NT2/D1 (cell line): Measurements from ENCODE around the gene SH3BP1.

Experiments used
- DNase-seq: peaks from one replicate; pipeline ENCODE4 v3.0.0-alpha.2; 2011; ENCODE audit warnings: low read depth, low spot score
- H3K27me3 ChIP-seq: 2 replicates; pipeline ENCODE4 v1.6.0; 2011; ENCODE audit warnings: mild to moderate bottlenecking; ENCODE audit not compliant: insufficient read length, insufficient read depth
- H3K36me3 ChIP-seq: 2 replicates; pipeline ENCODE4 v1.6.1; 2011; ENCODE audit warnings: mild to moderate bottlenecking, low read length, mixed read lengths; ENCODE audit not compliant: insufficient read depth, insufficient read length
- H3K4me1 ChIP-seq: 2 replicates; pipeline ENCODE4 v1.5.1; 2011; ENCODE audit not compliant: insufficient read depth, insufficient read length
- H3K4me3 ChIP-seq: 2 replicates; pipeline ENCODE4 v1.5.1; 2011; ENCODE audit warnings: low read depth; ENCODE audit not compliant: insufficient read length
- H3K9ac ChIP-seq: 2 replicates; pipeline ENCODE4 v1.6.0; 2011; ENCODE audit warnings: low read depth; ENCODE audit not compliant: insufficient read length
- H3K9me3 ChIP-seq: 2 replicates; pipeline ENCODE4 v1.5.1; 2011; ENCODE audit warnings: mild to moderate bottlenecking, low read length; ENCODE audit not compliant: insufficient read depth
- SUZ12 ChIP-seq: IDR thresholded peaks from 2 replicates; pipeline ENCODE4 v1.6.1; 2011; ENCODE audit not compliant: insufficient read length, insufficient read depth; ENCODE audit errors: extremely low read depth
- YY1 ChIP-seq: IDR thresholded peaks from 2 replicates; pipeline ENCODE4 v1.6.1; 2011; ENCODE audit not compliant: insufficient read length, insufficient read depth
- ZNF274 ChIP-seq: IDR thresholded peaks from 2 replicates; pipeline ENCODE4 v1.6.1; 2011; ENCODE audit warnings: mild to moderate bottlenecking, low read depth, low read length

The SH3BP1 gene

DNA sequence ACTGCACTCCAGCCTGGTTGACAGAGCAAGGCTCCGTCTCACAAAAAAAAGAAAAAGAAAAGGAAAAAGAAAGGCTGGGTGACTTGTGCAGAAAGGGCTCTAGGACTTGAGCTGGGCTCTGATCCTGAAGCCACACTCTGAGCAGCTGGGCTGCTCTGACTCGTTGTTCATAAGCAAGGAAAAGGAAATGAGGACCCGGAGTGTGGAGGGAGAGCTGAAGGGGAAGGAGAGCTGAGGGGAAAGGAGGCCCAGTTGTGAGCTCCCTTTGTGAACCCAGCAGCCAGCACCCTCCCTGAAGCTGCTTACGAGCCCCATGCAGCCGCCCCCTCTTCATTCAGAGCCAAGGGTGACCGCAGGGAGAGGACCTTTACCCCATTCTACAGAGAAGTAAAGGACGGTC is 12.3 kb upstream of the SH3BP1 start:
- peaks cover 65% of the 10 kb centered on the region for H3K36me3 ChIP-seq

DNA sequence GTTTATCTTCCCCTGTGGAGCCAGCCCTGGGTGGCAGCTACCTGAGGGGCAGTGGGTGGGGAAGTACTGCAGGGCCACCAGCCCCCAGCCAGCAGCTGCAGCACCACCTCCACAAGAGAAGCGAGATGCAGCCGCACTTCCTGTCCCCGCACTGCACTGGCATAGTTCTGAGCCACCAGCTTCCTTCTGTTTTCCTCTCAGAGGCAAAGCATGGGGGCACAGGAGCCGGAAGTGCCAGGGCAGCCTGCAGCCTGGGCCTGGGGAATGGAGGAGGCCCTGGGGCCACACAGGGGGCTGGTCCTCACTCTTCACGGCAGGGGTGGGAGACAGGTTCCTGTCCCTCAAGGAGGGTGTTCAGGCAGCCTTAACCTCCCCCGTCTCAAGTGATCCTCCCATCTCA is 11.9 kb upstream of the SH3BP1 start:
- H3K36me3 ChIP-seq, result peaks cover 68% of the 10 kb centered on the region
- DNase-seq, result no peak

More for the DNA sequence above, 12.3 kb upstream of the SH3BP1 start:
- H3K27me3 ChIP-seq, result no peaks in the 10 kb centered on the region
- no peak for DNase-seq
- no peaks in the 10 kb centered on the region for H3K9me3 ChIP-seq
- H3K9ac ChIP-seq, result peak overlapping the region; percentile 32
- H3K4me1 ChIP-seq, result peaks cover 11% of the 10 kb centered on the region
- no peak overlapping the region for H3K4me3 ChIP-seq
- no peak for TF ChIP-seq SUZ12
- no peak for TF ChIP-seq ZNF274
- TF ChIP-seq YY1, result no peak

DNA sequence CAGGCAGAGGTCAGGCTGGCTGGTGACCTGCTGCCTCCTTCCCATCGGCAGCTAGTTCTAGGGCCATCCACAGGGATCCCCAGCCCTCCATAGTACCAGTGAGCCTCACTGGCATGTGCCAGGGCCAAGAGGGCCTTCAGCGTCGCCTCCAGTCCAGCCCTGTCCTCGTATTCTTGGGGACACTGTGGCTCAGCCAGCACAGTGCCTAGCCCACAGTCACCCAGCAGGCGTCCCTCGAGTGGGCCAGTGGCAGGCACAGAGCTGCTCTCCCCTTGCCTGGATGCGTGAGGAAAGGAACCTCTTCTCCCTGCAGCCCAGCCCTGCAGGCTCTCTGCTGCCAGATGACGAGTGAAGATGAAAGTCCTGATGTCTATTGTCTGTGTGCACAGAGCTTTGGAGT is 10.6 kb upstream of the SH3BP1 start:
- H3K9me3 ChIP-seq, result no peaks in the 10 kb centered on the region
- H3K4me1 ChIP-seq, result peaks cover 17% of the 10 kb centered on the region
- no peak for DNase-seq
- H3K9ac ChIP-seq, result no peak overlapping the region
- peaks cover 64% of the 10 kb centered on the region for H3K36me3 ChIP-seq
- TF ChIP-seq YY1, result no peak
- no peak for TF ChIP-seq SUZ12
- no peak for TF ChIP-seq ZNF274
- no peak overlapping the region for H3K4me3 ChIP-seq
- no peaks in the 10 kb centered on the region for H3K27me3 ChIP-seq

More for the DNA sequence above, 11.9 kb upstream of the SH3BP1 start:
- no peaks in the 10 kb centered on the region for H3K27me3 ChIP-seq
- no peak overlapping the region for H3K4me3 ChIP-seq
- no peaks in the 10 kb centered on the region for H3K9me3 ChIP-seq
- TF ChIP-seq YY1 (no peak), SUZ12 (no peak), ZNF274 (no peak)
- H3K9ac ChIP-seq, result peak overlapping the region; percentile 32
- H3K4me1 ChIP-seq, result peaks cover 11% of the 10 kb centered on the region

DNA sequence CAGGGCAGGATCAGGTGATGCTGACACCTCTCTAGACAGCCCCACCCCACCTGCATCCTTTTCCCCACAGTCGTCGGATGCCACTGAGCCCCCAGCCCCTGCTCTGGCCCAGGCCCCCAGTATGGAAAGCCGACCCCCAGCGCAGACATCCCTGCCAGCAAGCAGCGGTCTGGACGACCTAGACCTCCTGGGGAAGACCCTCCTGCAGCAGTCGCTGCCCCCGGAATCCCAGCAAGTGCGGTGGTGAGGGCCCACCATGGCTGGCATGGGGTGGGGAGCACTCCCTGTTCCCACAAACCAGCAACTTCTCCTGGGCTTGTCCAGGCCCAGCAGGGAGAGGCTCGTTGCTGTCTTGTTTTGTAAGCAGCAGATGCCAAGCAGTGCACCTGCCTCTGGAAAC is 9.5 kb upstream of the SH3BP1 start:
- no peaks in the 10 kb centered on the region for H3K27me3 ChIP-seq
- peaks cover 22% of the 10 kb centered on the region for H3K4me1 ChIP-seq
- no peak overlapping the region for H3K4me3 ChIP-seq
- DNase-seq, result no peak
- TF ChIP-seq ZNF274 (no peak), SUZ12 (no peak), YY1 (no peak)
- no peaks in the 10 kb centered on the region for H3K9me3 ChIP-seq
- peaks cover 59% of the 10 kb centered on the region for H3K36me3 ChIP-seq
- no peak overlapping the region for H3K9ac ChIP-seq

DNA sequence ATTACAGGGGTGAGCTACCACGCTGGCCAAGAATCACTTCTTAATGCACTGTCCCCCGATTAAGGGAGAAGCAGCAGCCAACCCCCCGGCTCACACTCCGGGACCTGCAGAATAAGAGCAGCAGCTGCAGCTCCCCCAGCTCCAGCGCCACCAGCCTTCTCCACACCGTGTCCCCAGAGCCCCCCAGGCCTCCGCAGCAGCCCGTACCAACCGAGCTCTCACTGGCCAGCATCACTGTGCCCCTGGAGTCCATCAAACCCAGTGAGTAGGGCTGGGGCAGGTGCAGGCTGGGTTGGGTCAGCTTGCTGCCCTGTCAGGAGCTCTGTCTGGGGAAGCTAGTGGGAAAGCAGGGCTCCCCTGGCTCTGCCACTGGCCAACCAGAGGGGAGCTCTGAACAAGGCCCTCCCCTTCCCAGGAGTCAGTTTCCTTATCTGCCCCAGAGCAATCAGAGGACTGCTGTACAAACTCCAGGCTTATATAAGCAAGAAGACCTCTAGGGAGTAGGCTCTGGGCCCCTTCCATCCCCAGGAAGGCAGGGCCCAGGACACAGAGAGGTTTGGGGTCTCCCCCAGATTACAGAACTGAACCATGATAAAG is 8.5 kb upstream of the SH3BP1 start:
- no peak overlapping the region for H3K9ac ChIP-seq
- TF ChIP-seq SUZ12 (no peak), YY1 (no peak), ZNF274 (no peak)
- no peak for DNase-seq
- peaks cover 20% of the 10 kb centered on the region for H3K4me1 ChIP-seq
- peaks cover 54% of the 10 kb centered on the region for H3K36me3 ChIP-seq
- no peak overlapping the region for H3K4me3 ChIP-seq
- no peaks in the 10 kb centered on the region for H3K9me3 ChIP-seq
- no peaks in the 10 kb centered on the region for H3K27me3 ChIP-seq

DNA sequence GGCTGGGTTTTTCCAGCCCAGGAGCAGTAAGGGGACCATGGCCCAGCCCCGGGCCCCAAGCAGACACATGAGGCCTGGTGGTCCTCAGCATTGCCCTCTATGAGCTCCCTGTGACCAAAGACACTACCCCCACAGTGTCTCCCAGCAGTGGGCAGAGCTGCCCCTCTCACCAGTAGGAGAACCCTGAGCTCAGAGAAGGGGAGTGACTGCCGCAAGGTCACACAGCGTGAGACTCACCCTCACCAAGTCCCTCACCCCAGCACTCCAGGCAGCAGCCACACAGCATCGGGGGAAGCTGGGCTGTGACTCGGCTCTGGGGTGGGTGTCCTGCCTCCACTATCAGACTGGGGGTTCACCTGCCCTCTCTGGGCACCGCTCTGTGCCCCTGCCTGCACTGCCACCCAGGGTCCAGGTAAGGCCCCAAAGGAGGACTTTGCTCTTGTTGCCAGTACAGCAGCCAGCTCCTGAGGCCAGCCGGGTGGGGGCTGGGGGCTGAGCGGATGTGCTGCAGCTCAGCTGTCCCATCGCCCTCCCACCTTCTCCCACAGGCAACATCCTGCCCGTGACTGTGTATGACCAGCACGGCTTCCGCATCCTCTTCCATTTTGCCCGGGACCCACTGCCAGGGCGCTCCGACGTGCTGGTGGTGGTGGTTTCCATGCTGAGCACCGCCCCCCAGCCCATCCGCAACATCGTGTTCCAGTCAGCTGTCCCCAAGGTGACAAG is 7.9 kb upstream of the SH3BP1 start:
- Histone ChIP-seq H3K36me3 (peaks cover 52% of the 10 kb centered on the region), H3K27me3 (no peaks in the 10 kb centered on the region), H3K4me3 (no peak overlapping the region), H3K4me1 (peaks cover 23% of the 10 kb centered on the region), H3K9me3 (no peaks in the 10 kb centered on the region), H3K9ac (no peak overlapping the region)
- DNase-seq, result no peak
- TF ChIP-seq SUZ12 (no peak), YY1 (no peak), ZNF274 (no peak)

DNA sequence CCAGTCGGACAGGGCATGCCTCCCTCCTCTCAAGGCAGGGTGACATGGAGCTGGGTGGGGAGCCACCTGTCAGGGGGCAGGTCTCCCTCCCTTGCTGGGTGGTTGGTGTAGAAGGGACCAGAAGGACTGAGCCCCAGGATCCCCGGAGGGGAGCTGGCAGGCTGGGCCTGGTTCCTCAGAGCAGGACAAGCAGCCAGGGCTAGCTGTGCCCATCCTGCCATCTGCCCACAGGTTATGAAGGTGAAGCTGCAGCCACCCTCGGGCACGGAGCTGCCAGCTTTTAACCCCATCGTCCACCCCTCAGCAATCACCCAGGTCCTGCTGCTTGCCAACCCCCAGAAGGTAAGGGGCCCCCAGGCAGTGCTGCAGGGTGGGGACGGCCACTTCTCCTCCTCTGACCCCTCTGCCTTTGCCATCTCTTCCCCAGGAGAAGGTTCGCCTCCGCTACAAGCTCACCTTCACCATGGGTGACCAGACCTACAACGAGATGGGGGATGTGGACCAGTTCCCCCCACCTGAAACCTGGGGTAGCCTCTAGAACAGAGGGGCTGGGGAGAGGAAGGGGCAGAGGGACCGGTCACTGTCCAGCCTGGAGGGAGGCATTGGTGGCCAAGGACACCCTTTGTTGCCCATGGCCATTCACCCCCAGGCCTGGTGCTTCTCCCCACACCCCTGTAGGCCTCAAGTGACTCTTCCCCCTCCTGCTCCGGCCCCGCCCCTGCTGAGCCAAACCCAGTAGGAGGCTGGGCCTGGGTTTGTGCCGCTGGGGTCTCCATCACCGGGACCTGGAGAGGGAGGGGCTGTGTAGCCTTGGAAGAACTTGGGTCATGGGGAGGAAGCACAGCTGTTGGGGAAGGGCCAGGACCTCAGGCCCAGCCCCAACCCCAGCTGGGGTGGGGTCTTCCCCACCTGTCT is 7.0 kb upstream of the SH3BP1 start:
- TF ChIP-seq YY1 (no peak), ZNF274 (no peak), SUZ12 (no peak)

More for the DNA sequence above, 7.0 kb upstream of the SH3BP1 start:
- no peak overlapping the region for H3K4me3 ChIP-seq
- peaks cover 49% of the 10 kb centered on the region for H3K36me3 ChIP-seq
- H3K27me3 ChIP-seq, result no peaks in the 10 kb centered on the region
- peaks cover 25% of the 10 kb centered on the region for H3K4me1 ChIP-seq
- peak overlapping the region; percentile 32 for H3K9ac ChIP-seq
- no peaks in the 10 kb centered on the region for H3K9me3 ChIP-seq
- DNase-seq, result no peak
